ENCODE measurements around the gene ALDH18A1.
"Not testable (repeated sequence)": the region's sequence is repeated elsewhere in the genome, so short reads cannot be mapped to it uniquely, and the experiment has no call there.

Gene ALDH18A1

DNA sequence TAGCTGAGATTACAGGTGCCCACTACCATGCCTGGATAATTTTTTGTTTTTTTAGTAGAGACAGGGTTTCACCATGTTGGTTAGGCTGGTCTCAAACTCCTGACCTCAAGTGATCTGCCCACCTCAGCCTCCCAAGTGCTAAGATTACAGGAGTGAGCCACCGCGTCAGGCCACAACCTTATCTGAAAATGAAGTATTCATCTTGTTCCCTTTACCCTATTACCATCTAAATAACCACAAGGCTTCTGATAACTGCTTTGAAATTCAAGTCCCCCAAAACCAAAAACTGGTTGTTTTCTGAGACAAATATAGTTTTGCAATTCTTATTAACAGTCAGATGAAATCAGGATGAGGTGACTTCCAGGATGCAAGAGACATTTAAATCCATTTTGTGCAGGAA is 34.8 kb upstream of the ALDH18A1 start:
- no peak for DNase-seq (ENCODE audit: low read depth)
- H3K4me3 ChIP-seq (ENCODE audit: low read depth, low read length): no peak overlapping the region; the same call in 1 of the 2 replicates
- TF ChIP-seq, protein P1, sequence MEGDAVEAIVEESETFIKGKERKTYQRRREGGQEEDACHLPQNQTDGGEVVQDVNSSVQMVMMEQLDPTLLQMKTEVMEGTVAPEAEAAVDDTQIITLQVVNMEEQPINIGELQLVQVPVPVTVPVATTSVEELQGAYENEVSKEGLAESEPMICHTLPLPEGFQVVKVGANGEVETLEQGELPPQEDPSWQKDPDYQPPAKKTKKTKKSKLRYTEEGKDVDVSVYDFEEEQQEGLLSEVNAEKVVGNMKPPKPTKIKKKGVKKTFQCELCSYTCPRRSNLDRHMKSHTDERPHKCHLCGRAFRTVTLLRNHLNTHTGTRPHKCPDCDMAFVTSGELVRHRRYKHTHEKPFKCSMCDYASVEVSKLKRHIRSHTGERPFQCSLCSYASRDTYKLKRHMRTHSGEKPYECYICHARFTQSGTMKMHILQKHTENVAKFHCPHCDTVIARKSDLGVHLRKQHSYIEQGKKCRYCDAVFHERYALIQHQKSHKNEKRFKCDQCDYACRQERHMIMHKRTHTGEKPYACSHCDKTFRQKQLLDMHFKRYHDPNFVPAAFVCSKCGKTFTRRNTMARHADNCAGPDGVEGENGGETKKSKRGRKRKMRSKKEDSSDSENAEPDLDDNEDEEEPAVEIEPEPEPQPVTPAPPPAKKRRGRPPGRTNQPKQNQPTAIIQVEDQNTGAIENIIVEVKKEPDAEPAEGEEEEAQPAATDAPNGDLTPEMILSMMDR (IDR thresholded peaks at IDR 0.05; ENCODE audit: low read depth, low read length, missing control alignments): no peak

DNA sequence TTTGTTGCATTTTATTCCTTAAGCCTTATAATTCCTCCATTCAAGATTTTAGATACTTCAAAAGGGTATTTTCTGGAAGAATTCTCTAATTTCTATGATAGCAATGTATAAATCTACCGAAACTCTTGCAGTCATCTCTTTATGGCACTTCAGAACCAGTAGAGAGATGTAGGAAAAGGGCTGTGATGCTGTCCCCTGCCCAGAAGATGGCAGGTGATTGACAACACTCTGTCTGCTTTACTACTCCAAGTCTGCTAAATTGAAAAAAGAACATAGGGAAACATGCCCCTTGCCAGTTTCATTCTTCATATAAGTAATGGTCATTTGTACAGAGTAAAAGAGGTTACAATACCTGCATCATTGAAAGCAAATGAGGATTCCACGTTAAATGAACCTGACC is 32.1 kb upstream of the ALDH18A1 start:
- TF ChIP-seq, protein P1 (IDR thresholded peaks at IDR 0.05; ENCODE audit: low read depth, low read length, missing control alignments): peak; percentile 26
- H3K4me3 ChIP-seq (ENCODE audit: low read depth, low read length): no peak overlapping the region

GRCh38 chr10:95683966-95684365 is 27.5 kb upstream of the ALDH18A1 start:
- TF ChIP-seq, protein P1 (IDR thresholded peaks at IDR 0.05; ENCODE audit: low read depth, low read length, missing control alignments): no peak
- no peak overlapping the region for H3K4me3 ChIP-seq (ENCODE audit: low read depth, low read length)
- no peak for DNase-seq (ENCODE audit: low read depth)

More for the DNA sequence above, 32.1 kb upstream of the ALDH18A1 start:
- DNase-seq (ENCODE audit: low read depth): no peak

DNA sequence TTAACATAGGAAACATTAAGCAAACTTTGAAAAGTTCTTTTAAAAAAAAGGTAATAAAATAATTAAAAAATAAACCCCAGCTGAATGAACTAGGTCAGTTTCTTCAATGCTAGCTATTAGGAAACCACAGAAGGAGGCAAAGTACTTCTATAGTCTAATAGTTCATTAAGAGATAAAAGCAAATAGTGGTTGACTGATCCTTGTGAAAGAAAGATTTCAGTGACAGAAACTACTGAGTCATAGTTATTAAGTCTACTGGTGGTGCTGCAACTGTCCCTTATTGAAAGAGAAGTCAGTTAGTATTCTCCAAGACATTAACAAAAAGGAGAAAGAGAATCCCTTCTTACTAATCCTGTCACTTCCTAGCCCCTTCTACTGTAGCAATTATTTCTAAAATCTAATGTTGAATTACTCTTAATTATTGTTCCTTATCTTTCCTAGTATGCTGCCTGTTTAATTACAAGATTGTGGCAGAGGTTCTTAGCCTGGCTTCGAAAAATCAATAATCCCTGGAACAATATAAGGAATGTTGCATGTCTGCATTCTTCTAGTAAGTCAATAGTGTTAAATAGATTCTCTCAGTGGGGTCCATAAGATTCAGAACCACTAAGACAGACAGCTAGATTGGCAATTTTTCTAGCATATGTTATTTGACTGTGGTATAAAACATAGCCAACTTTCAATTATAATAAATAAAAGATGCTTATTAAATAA is 19.0 kb upstream of the ALDH18A1 start:
- no peak for DNase-seq (ENCODE audit: low read depth)
- no peak overlapping the region for H3K4me3 ChIP-seq (ENCODE audit: low read depth, low read length)
- TF ChIP-seq, protein P1 (IDR thresholded peaks at IDR 0.05; ENCODE audit: low read depth, low read length, missing control alignments): no peak

GRCh38 chr10:95674643-95675042 is 18.1 kb upstream of the ALDH18A1 start:
- DNase-seq (ENCODE audit: low read depth): no peak
- H3K4me3 ChIP-seq (ENCODE audit: low read depth, low read length): no peak overlapping the region
- TF ChIP-seq, protein P1 (IDR thresholded peaks at IDR 0.05; ENCODE audit: low read depth, low read length, missing control alignments): no peak

GRCh38 chr10:95672641-95673040 is 16.1 kb upstream of the ALDH18A1 start:
- not testable (repeated sequence) for H3K4me3 ChIP-seq (ENCODE audit: low read depth, low read length); DNase-seq (ENCODE audit: low read depth)

DNA sequence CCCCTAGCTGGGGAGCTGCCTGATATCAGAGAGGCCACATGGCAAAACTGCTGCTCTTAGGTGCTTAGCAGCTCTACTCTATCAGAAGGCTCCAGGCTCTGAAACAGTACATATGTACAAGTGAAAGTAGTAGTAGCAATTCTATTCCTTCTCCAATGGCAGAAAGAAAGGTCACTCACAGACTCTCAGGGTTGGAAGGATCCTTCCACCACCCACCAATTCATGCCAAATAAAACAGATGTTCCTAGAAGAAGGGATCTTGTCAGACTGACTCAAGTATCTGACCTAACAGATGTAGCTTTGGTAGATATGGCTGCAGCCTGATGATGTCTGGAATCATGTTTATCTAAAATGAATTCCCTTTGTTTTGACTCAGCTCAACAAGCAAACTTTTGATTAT is 8.0 kb upstream of the ALDH18A1 start:
- TF ChIP-seq, protein P1 (IDR thresholded peaks at IDR 0.05; ENCODE audit: low read depth, low read length, missing control alignments): no peak
- no peak for DNase-seq (ENCODE audit: low read depth)
- H3K4me3 ChIP-seq (ENCODE audit: low read depth, low read length): no peak overlapping the region

Measured in GM12864 (cell line).